ENCODE measurements around the gene ZDHHC1. TPM values are rescaled to one million over a fixed set of nuclear protein-coding genes. Genes with fewer than 3 reads are reported as not detected.

The ZDHHC1 gene
- total and polyA plus RNA-seq, 2 of the 13 experiments (the other 11 are each of a cell fraction or from before 2014, with no cell fraction given), result 0.51 to 1.1 TPM

DNA sequence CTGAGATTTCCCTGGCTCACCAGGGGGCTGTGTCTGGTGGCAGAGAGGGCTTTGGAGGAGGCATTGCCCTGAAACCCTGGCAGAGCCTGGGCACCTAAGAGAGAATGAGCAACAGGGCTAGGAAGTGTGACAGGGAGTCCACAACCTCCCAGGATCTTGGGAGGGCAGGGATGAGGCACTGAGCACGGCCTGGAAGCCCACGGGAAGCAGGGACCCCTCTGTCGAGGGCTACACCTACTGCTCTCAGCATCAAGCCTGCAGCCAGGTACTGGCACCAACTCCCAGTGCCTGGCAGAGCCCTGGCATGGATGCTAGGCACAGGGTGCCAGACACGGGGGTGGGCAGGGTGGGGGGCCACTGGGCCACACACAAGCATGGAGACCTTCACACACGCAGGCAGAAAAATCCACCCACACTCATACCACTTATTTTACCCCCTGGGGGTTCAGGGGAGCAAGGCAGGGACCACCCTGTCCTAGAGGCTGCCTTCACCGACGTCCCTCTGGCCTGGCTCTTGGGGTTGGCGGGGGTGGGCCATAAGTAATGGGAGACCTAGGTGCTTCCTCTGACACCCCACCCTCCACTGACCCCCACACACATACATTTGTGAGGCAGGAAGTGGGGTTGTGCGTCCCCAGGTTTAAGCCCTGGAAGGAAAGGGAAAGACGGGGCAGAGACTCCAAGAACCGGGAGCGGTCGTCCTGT lies 13.7 kb upstream of the ZDHHC1 start (continued):
- 0 out of 2 replicates have a peak, but pooled peaks have one; percentile 43 for TF ChIP-seq TRAFD1 (CRISPR knock-in tag; IDR thresholded peaks at IDR 0.05; ENCODE audit: borderline replicate concordance)
- TF ChIP-seq ZNF430 (CRISPR knock-in tag; IDR thresholded peaks at IDR 0.05), result 0 out of 2 replicates have a peak, but pooled peaks have one; percentile 46
- TF ChIP-seq ZBTB7B (CRISPR knock-in tag; IDR thresholded peaks at IDR 0.05), result peak; percentile 12; the same call in 1 of the 2 replicates
- TF ChIP-seq KDM4B (CRISPR knock-in tag; IDR thresholded peaks at IDR 0.05), result peak; percentile 17; the same call in 1 of the 2 replicates
- TF ChIP-seq, protein P1, sequence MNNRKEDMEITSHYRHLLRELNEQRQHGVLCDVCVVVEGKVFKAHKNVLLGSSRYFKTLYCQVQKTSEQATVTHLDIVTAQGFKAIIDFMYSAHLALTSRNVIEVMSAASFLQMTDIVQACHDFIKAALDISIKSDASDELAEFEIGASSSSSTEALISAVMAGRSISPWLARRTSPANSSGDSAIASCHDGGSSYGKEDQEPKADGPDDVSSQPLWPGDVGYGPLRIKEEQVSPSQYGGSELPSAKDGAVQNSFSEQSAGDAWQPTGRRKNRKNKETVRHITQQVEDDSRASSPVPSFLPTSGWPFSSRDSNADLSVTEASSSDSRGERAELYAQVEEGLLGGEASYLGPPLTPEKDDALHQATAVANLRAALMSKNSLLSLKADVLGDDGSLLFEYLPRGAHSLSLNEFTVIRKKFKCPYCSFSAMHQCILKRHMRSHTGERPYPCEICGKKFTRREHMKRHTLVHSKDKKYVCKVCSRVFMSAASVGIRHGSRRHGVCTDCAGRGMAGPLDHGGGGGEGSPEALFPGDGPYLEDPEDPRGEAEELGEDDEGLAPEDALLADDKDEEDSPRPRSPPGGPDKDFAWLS (CRISPR knock-in tag; IDR thresholded peaks at IDR 0.05; ENCODE audit: borderline replicate concordance), result peak; percentile 26; the same call in 1 of the 2 replicates
- TF ChIP-seq POLR2A (IDR thresholded peaks at IDR 0.05; ENCODE audit: insufficient read depth in 1 of 2, low read depth in 2 of 2, low read length in 2 of 2), result peak in 1 of 2 experiments; percentile 43; a peak in 2 of 4 replicates
- TF ChIP-seq ZBTB26 (CRISPR knock-in tag; IDR thresholded peaks at IDR 0.05; ENCODE audit: borderline replicate concordance), result 0 out of 2 replicates have a peak, but pooled peaks have one; percentile 1
- no peak for TF ChIP-seq CREB3 (CRISPR knock-in tag; IDR thresholded peaks at IDR 0.05)
- TF ChIP-seq ZNF713 (CRISPR knock-in tag; IDR thresholded peaks at IDR 0.05), result no peak
- TF ChIP-seq PTBP1 (IDR thresholded peaks at IDR 0.05; ENCODE audit: low read depth, low read length, poor library complexity, severe bottlenecking), result peak; percentile 10
- TF ChIP-seq FOXP4 (CRISPR knock-in tag; IDR thresholded peaks at IDR 0.05), result peak; percentile 5; the same call in 1 of the 2 replicates
- peak; percentile 89 for TF ChIP-seq HNRNPL (IDR thresholded peaks at IDR 0.05; ENCODE audit: low read depth, low read length)
- no peak for TF ChIP-seq FOXM1 (CRISPR knock-in tag; IDR thresholded peaks at IDR 0.05)
- TF ChIP-seq ZNF143 (CRISPR knock-in tag; IDR thresholded peaks at IDR 0.05), result 0 out of 2 replicates have a peak, but pooled peaks have one; percentile 8
- TF ChIP-seq ZNF362 (CRISPR knock-in tag; IDR thresholded peaks at IDR 0.05; ENCODE audit: borderline replicate concordance), result no peak
- 0 out of 2 replicates have a peak, but pooled peaks have one; percentile 4 for TF ChIP-seq HOXA3 (CRISPR knock-in tag; IDR thresholded peaks at IDR 0.05)
- no peak for TF ChIP-seq CC2D1A (CRISPR knock-in tag; IDR thresholded peaks at IDR 0.05)
- TF ChIP-seq ZNF761 (CRISPR knock-in tag; conservative IDR thresholded peaks at IDR 0.05), result peak; percentile 62

Data from HepG2 (cell line).